H1 (cell line): ENCODE results near the gene APEH. TPM values are rescaled to one million over a fixed set of nuclear protein-coding genes. Genes with fewer than 3 reads are reported as not detected.

Source experiments
- BACH1 ChIP-seq: IDR thresholded peaks from 2 replicates; pipeline ENCODE4 v1.6.1; 2012; ENCODE audit warnings: low read length, improper control_type of control experiment
- EP300 ChIP-seq, 2 experiments: IDR thresholded peaks; 1 replicate in 1 of 2; 2 replicates in 1 of 2; pipeline ENCODE4 v1.6.1; 2011 to 2012; ENCODE audit warnings: low read depth in 2 of 2, low read length in 2 of 2, mild to moderate bottlenecking in 2 of 2, borderline replicate concordance in 1 of 2, inconsistent platforms in 1 of 2, moderate library complexity in 1 of 2
- JUN ChIP-seq: IDR thresholded peaks from 2 replicates; pipeline ENCODE4 v1.6.1; 2011; ENCODE audit warnings: low read depth, mild to moderate bottlenecking, improper control_type of control experiment, low read length
- JUND ChIP-seq: IDR thresholded peaks from 2 replicates; pipeline ENCODE4 v1.6.1; 2011; ENCODE audit warnings: mild to moderate bottlenecking, improper control_type of control experiment, low read length
- NRF1 ChIP-seq: IDR thresholded peaks from 2 replicates; pipeline ENCODE4 v1.6.1; 2011; ENCODE audit warnings: mild to moderate bottlenecking, low read depth, low read length, improper control_type of control experiment
- RBBP5 ChIP-seq: IDR thresholded peaks from 2 replicates; pipeline ENCODE4 v1.7.1; 2012; ENCODE audit warnings: low read depth, mild to moderate bottlenecking, inconsistent platforms, low read length, moderate library complexity, borderline replicate concordance
- RNF2 ChIP-seq: fragments of 200-900, 300-1000 bp; sonication (generic); IDR thresholded peaks from 2 replicates; pipeline ENCODE4 v1.7.1; 2016; ENCODE audit warnings: borderline replicate concordance, low read depth, mild to moderate bottlenecking, antibody characterized with exemption, low read length; ENCODE audit not compliant: poor library complexity, severe bottlenecking; ENCODE audit errors: missing control alignments
- SAP30 ChIP-seq: fragments of 300-600 bp; sonication (generic); IDR thresholded peaks from 2 replicates; pipeline ENCODE4 v1.7.1; 2012; ENCODE audit warnings: low read length, moderate library complexity, mild to moderate bottlenecking, inconsistent platforms; ENCODE audit not compliant: insufficient read depth, insufficient replicate concordance
- TBP ChIP-seq: IDR thresholded peaks from 2 replicates; pipeline ENCODE4 v1.6.1; 2011; ENCODE audit warnings: low read depth, low read length, improper control_type of control experiment
- polyA plus RNA-seq, 7 experiments: library from polyadenylated mRNA; depleted of rRNA in 3 of 7; stranded (reverse) in 5 of 7; unstranded in 2 of 7; fragments of >200 nt in 5 of 7; fragments of 200-250 nt in 2 of 7; gene quantifications; 1 replicate in 5 of 7; 2 replicates in 1 of 7; 4 replicates in 1 of 7; pipeline versions ENCODE4 v1.2.1 to v1.2.3, GENCODE V29; 2011 to 2013; ENCODE audit warnings: missing spikeins in 2 of 7, mixed read lengths in 2 of 7
- total RNA-seq: library from RNA; stranded (reverse); fragmentation: NEBNext Ultra II Directional; extraction: Animal tissue kit (Norgen Biotek cat#: 25700); gene quantifications from 2 replicates; pipeline ENCODE4 v1.2.1, GENCODE V29; 2021
- TF ChIP-seq, protein P1 (sequence below): fragments of 300-600 bp; sonication (generic); IDR thresholded peaks from 2 replicates; pipeline ENCODE4 v1.7.1; 2012; ENCODE audit warnings: low read length, moderate library complexity, mild to moderate bottlenecking, inconsistent platforms; ENCODE audit not compliant: insufficient replicate concordance

Gene APEH
- total and polyA plus RNA-seq, 2 of the 8 experiments (the other 6 are each of a cell fraction or from before 2014, with no cell fraction given), result 222 to 260 TPM

DNA sequence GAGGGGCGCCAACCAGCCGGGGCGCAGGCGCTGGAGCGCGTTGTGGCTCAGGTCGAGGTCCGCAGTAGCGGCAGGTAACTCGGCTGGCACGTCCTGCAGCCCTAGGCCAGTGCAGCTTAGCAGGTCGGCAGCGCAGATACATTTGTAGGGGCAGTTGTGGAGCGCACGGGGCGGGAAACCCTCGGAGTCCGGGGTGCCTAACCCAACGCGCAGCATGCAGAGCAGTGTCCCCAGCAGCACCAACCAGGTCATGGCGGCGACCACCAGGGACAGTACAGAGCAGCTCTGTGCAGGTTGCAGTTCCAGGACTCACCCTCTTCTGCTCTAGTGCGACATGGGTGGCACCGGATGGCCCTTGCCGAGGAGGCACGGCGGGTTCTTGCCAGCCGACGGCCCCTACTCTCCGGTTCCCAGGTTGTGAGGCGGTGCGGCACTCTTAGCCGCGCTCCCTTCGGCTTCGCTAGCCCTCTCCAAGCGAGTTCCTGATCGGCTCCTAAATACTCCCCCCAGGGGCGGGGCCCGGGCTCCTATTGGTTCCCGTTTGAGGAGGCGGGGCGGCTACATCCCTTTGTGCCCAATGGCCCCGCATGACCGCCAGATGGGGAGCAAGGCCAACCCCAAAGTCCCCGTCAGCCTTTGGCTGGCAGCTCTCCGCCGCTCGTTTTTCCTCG, 45.2 kb downstream of the APEH start, which contains the start of gene AMIGO3 (continued):
- TF ChIP-seq, protein P1, sequence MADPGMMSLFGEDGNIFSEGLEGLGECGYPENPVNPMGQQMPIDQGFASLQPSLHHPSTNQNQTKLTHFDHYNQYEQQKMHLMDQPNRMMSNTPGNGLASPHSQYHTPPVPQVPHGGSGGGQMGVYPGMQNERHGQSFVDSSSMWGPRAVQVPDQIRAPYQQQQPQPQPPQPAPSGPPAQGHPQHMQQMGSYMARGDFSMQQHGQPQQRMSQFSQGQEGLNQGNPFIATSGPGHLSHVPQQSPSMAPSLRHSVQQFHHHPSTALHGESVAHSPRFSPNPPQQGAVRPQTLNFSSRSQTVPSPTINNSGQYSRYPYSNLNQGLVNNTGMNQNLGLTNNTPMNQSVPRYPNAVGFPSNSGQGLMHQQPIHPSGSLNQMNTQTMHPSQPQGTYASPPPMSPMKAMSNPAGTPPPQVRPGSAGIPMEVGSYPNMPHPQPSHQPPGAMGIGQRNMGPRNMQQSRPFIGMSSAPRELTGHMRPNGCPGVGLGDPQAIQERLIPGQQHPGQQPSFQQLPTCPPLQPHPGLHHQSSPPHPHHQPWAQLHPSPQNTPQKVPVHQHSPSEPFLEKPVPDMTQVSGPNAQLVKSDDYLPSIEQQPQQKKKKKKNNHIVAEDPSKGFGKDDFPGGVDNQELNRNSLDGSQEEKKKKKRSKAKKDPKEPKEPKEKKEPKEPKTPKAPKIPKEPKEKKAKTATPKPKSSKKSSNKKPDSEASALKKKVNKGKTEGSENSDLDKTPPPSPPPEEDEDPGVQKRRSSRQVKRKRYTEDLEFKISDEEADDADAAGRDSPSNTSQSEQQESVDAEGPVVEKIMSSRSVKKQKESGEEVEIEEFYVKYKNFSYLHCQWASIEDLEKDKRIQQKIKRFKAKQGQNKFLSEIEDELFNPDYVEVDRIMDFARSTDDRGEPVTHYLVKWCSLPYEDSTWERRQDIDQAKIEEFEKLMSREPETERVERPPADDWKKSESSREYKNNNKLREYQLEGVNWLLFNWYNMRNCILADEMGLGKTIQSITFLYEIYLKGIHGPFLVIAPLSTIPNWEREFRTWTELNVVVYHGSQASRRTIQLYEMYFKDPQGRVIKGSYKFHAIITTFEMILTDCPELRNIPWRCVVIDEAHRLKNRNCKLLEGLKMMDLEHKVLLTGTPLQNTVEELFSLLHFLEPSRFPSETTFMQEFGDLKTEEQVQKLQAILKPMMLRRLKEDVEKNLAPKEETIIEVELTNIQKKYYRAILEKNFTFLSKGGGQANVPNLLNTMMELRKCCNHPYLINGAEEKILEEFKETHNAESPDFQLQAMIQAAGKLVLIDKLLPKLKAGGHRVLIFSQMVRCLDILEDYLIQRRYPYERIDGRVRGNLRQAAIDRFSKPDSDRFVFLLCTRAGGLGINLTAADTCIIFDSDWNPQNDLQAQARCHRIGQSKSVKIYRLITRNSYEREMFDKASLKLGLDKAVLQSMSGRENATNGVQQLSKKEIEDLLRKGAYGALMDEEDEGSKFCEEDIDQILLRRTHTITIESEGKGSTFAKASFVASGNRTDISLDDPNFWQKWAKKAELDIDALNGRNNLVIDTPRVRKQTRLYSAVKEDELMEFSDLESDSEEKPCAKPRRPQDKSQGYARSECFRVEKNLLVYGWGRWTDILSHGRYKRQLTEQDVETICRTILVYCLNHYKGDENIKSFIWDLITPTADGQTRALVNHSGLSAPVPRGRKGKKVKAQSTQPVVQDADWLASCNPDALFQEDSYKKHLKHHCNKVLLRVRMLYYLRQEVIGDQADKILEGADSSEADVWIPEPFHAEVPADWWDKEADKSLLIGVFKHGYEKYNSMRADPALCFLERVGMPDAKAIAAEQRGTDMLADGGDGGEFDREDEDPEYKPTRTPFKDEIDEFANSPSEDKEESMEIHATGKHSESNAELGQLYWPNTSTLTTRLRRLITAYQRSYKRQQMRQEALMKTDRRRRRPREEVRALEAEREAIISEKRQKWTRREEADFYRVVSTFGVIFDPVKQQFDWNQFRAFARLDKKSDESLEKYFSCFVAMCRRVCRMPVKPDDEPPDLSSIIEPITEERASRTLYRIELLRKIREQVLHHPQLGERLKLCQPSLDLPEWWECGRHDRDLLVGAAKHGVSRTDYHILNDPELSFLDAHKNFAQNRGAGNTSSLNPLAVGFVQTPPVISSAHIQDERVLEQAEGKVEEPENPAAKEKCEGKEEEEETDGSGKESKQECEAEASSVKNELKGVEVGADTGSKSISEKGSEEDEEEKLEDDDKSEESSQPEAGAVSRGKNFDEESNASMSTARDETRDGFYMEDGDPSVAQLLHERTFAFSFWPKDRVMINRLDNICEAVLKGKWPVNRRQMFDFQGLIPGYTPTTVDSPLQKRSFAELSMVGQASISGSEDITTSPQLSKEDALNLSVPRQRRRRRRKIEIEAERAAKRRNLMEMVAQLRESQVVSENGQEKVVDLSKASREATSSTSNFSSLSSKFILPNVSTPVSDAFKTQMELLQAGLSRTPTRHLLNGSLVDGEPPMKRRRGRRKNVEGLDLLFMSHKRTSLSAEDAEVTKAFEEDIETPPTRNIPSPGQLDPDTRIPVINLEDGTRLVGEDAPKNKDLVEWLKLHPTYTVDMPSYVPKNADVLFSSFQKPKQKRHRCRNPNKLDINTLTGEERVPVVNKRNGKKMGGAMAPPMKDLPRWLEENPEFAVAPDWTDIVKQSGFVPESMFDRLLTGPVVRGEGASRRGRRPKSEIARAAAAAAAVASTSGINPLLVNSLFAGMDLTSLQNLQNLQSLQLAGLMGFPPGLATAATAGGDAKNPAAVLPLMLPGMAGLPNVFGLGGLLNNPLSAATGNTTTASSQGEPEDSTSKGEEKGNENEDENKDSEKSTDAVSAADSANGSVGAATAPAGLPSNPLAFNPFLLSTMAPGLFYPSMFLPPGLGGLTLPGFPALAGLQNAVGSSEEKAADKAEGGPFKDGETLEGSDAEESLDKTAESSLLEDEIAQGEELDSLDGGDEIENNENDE, result no peak
- TF ChIP-seq RBBP5 (peak; percentile 80; the same call in 1 of the 2 replicates), TBP (peak; percentile 87), NRF1 (no peak), RNF2 (no peak), BACH1 (no peak), EP300 (IDR thresholded peaks at IDR 0.05; ENCODE audit: borderline replicate concordance in 1 of 2, low read depth in 2 of 2, low read length in 2 of 2) (no peak), JUND (no peak), JUN (no peak), SAP30 (no peak)
